ENCODE data around the gene PARP16.

DNA sequence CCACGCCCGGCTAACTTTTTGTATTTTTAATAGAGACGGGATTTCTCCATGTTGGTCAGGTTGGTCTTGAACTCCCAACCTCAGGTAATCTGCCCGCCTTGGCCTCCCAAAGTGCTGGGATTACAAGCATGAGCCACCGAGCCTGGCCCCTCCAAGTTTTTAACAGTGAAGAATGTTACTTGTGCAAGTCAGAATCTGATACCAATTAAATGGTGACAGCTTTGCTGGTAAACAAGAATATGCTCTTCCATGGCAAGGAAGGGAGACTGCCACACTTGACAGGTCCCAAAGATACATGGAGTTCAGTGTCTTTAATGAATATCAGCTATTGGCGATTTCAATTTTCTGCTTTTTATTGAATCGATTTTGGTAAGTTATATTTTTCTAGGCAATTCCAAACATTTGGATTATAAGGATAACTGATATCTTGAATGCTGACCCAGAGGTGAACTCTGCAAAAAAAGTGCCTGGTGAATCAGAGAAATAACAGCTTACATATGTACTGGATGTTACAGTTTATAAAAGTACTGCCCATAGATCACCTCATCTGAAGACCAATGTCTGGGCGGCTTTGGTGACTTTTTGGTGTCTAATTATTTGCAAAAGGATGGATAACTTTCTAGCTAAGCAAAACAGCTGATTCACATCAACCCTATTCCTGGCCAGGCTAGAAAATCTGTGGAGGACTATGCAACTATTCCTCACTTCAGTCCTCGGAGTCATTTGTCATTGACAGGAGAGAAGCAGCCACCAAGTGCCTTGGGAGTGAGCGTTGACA is 1.2 kb downstream of the PARP16 start:
- TF ChIP-seq, protein P1, sequence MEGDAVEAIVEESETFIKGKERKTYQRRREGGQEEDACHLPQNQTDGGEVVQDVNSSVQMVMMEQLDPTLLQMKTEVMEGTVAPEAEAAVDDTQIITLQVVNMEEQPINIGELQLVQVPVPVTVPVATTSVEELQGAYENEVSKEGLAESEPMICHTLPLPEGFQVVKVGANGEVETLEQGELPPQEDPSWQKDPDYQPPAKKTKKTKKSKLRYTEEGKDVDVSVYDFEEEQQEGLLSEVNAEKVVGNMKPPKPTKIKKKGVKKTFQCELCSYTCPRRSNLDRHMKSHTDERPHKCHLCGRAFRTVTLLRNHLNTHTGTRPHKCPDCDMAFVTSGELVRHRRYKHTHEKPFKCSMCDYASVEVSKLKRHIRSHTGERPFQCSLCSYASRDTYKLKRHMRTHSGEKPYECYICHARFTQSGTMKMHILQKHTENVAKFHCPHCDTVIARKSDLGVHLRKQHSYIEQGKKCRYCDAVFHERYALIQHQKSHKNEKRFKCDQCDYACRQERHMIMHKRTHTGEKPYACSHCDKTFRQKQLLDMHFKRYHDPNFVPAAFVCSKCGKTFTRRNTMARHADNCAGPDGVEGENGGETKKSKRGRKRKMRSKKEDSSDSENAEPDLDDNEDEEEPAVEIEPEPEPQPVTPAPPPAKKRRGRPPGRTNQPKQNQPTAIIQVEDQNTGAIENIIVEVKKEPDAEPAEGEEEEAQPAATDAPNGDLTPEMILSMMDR (IDR thresholded peaks at IDR 0.05): no peak
- TF ChIP-seq POLR2A (IDR thresholded peaks at IDR 0.05): no peak

Data from right lobe of liver (tissue), 4 donors.